ENCODE data around the gene PLET1. TPM values are rescaled to one million over a fixed set of nuclear protein-coding genes. Genes with fewer than 3 reads are reported as not detected.

The PLET1 gene
- total RNA-seq, 1 experiment from 2014 or later = not detected

DNA sequence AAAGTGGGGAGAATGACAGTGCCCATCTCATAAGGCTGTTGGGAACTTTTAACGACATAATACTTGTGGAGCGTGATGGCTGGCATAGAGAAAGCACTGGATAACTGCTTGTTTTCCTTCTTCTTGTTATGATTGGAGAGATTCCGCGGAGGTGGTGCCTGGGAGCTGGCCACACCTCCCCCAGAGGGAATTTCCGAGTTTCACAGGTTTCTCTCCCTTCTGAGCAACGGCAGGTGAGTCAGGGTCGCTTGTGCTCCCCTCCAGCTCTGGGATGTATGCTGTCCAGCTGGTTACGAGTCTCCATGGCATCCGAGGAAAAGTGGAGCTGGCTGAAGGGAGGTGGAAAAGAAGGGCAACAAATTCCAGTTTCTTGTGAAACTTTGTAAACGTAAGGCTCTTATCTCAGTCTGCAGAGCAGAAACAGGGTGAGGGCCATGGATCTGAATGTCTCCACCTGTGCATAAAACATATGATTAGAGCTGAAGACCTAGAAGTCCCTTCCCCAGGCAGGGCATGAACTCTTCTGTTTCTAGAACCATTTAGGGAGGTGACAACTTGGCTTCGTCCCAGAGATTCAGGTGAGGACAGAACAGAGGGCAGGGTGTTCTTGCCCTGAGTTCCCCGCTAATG is 10.0 kb upstream of the PLET1 start:
- Histone ChIP-seq H3K79me2 (ENCODE audit: insufficient read depth, low read length) (no peaks in the 10 kb centered on the region), H3K36me3 (ENCODE audit: control insufficient read depth in 1 of 2, insufficient read depth in 2 of 2, low read length in 2 of 2) (no peaks in the 10 kb centered on the region), H3K9me3 (ENCODE audit: control insufficient read depth in 1 of 2, insufficient read depth in 1 of 2, low read depth in 1 of 2, low read length in 2 of 2) (no peaks in the 10 kb centered on the region), H2AFZ (ENCODE audit: low read depth, low read length, poor library complexity, severe bottlenecking) (no peak overlapping the region), H3K27me3 (ENCODE audit: insufficient read depth, low read length) (no peaks in the 10 kb centered on the region), H3K4me3 (replicated peaks in 1 of 2; ENCODE audit: low read depth in 1 of 2, low read length in 2 of 2) (peak overlapping the region; percentile 53 to 60), H3K4me2 (ENCODE audit: low read length) (peak overlapping the region; percentile 89), H3K4me1 (ENCODE audit: control insufficient read depth in 1 of 2, insufficient read depth in 2 of 2, low read length in 2 of 2) (peaks cover 0 to 11% of the 10 kb centered on the region in 2 experiments; a peak in 2 of 4 replicates), H3K9me2 (ENCODE audit: insufficient read depth) (no peaks in the 10 kb centered on the region), H3K9ac (ENCODE audit: low read length) (peak overlapping the region; percentile 53), H4K20me1 (ENCODE audit: insufficient read depth) (no peaks in the 10 kb centered on the region), H3K27ac (ENCODE audit: low read depth, low read length) (no peak overlapping the region)
- peak; percentile 96 for ATAC-seq
- no peak for DNase-seq (ENCODE audit: low read depth, low spot score)
- CTCF ChIA-PET = interaction anchor here (1.5 kb wide), 1 partner anchor 10 kb away, joined by 9 read pairs; no protein-coding TSS in a partner anchor
- TSS peak; percentile 81 for BruUV-seq (replicated peaks)
- RAD21 ChIA-PET (ENCODE audit: low non-redundant PET in 1 of 2, low total read pairs in 2 of 2, uncharacterized antibody in 2 of 2, unreplicated experiment in 2 of 2) = no interaction called here
- TF ChIP-seq SIN3A (IDR thresholded peaks at IDR 0.05; ENCODE audit: low read depth) (peak; percentile 16; the same call in 1 of the 2 replicates), ELF1 (IDR thresholded peaks at IDR 0.05; ENCODE audit: borderline replicate concordance, low read depth) (peak; percentile 77), POLR2AphosphoS5 (IDR thresholded peaks at IDR 0.05; ENCODE audit: low read depth, low read length) (peak; percentile 69), JUND (IDR thresholded peaks at IDR 0.05) (no peak), CEBPB (IDR thresholded peaks at IDR 0.05; ENCODE audit: low read depth) (no peak), REST (IDR thresholded peaks at IDR 0.05; ENCODE audit: low read depth) (no peak)
- POLR2A ChIA-PET = no interaction called here
- intact Hi-C loops (cut with micrococcal nuclease) = no loop called here

Data from HCT116 (cell line).